Sigmoid colon (tissue), 7 donors: ENCODE data around the gene HOXB6. TPM values are rescaled to one million over a fixed set of nuclear protein-coding genes. Genes with fewer than 3 reads are reported as not detected.

Source experiments
- DNase-seq: peaks from one replicate; pipeline ENCODE4 v3.0.0-alpha.2; 2019
- H3K27ac ChIP-seq, 4 donors: fragments of 200-600 bp; sonication (generic); one replicate each; pipeline ENCODE4 v1.5.1; 2016 to 2019; ENCODE audit warnings: mild to moderate bottlenecking in 1 of 4
- H3K27me3 ChIP-seq, 3 donors: fragments of 200-600 bp; sonication (generic); one replicate each; pipeline ENCODE4 v1.5.1; 2019; ENCODE audit warnings: mild to moderate bottlenecking in 1 of 3
- H3K36me3 ChIP-seq, 4 donors: fragments of 200-600 bp; sonication (generic); one replicate each; pipeline ENCODE4 v1.5.1; 2016 to 2019
- H3K4me1 ChIP-seq, 4 donors: fragments of 200-600 bp; sonication (generic); one replicate each; pipeline ENCODE4 v1.5.1; 2017 to 2019
- H3K4me3 ChIP-seq, 4 donors: fragments of 200-600 bp; sonication (generic); one replicate each; pipeline ENCODE4 v1.5.1; 2017 to 2019; ENCODE audit warnings: mild to moderate bottlenecking in 2 of 4, moderate library complexity in 1 of 4
- H3K9me3 ChIP-seq, 4 donors: fragments of 200-600 bp in 3 of 4; sonication (generic) in 3 of 4; one replicate each; pipeline versions ENCODE4 v1.5.1 to v1.6.1; 2013 to 2019
- CTCF ChIP-seq, 4 experiments: fragments of 450-650 bp in 3 of 4; fragments of 200-600 bp in 1 of 4; IDR thresholded peaks; one replicate each; pipeline ENCODE4 v1.5.1; 2016 to 2019; ENCODE audit warnings: antibody characterized with exemption in 4 of 4, mild to moderate bottlenecking in 3 of 4, moderate library complexity in 2 of 4
- EP300 ChIP-seq, 4 donors: sonication (generic); formaldehyde crosslinking; IDR thresholded peaks; one replicate each; pipeline ENCODE4 v1.6.1; 2017; ENCODE audit warnings: antibody characterized with exemption in 4 of 4
- POLR2A ChIP-seq, 2 donors: fragments of 450-650 bp; IDR thresholded peaks; one replicate each; pipeline ENCODE4 v1.6.1; 2016; ENCODE audit warnings: antibody characterized with exemption in 2 of 2, mild to moderate bottlenecking in 2 of 2, moderate library complexity in 2 of 2
- POLR2AphosphoS5 ChIP-seq, 4 donors: sonication (generic); formaldehyde crosslinking; IDR thresholded peaks; one replicate each; pipeline ENCODE4 v1.6.1; 2017; ENCODE audit warnings: antibody characterized with exemption in 4 of 4
- WGBS, 2 donors: extraction: QIAGEN DNeasy Blood & Tissue Kit; methylation state at CpG; one replicate each; pipeline ENCODE4 v1.1.7; 2013; 5-methylcytosine and 5-hydroxymethylcytosine counted together
- intact Hi-C: fragments of 100-400 bp; cut with DNase I; formaldehyde crosslinking; loops from one replicate; pipeline ENCODE4 v1.15.1; 2023
- polyA plus RNA-seq, 3 donors: library from polyadenylated mRNA; stranded (reverse); fragments of 200-250 nt; gene quantifications; one replicate each; pipeline ENCODE4 v1.2.3, GENCODE V29; 2013
- total RNA-seq, 4 donors: library from RNA; depleted of rRNA; stranded (reverse); fragments of >200 nt; gene quantifications; one replicate each; pipeline ENCODE4 v1.1.0, GENCODE V29; 2016
- donor health status: healthy with polysubstance abuse.
- donor health status: Bipolar disorder and iron deficiency.
- donor health status: healthy.

Gene HOXB6
- total RNA-seq (10 to 100 TPM in 3 of 4 donors, 1 to 10 TPM in 1; 6.7 to 10.5 (median 10.3) TPM), polyA plus RNA-seq (10 to 100 TPM in 2 of 3 donors, 1 to 10 TPM in 1; 6.0 to 28.5 (median 10.2) TPM)

- DNase-seq, result no peak
- peaks cover 0 to 34% (median 7%) of the 10 kb centered on the region in 4 donors for H3K36me3 ChIP-seq
- TF ChIP-seq CTCF (IDR thresholded peaks at IDR 0.05), result peak in 1 of 4 experiments; percentile 13
- no peak for TF ChIP-seq EP300 (IDR thresholded peaks at IDR 0.05)
- TF ChIP-seq POLR2AphosphoS5 (IDR thresholded peaks at IDR 0.05), result peak in 3 of 4 donors; percentile 44 to 73 (median 62)
- peak in 1 of 2 donors; percentile 76 for TF ChIP-seq POLR2A (IDR thresholded peaks at IDR 0.05)
- peaks cover 0 to 14% (median 4%) of the 10 kb centered on the region in 3 donors for H3K27me3 ChIP-seq
- H3K4me3 ChIP-seq, result peak within 1 kb of the TSS; percentile 25 to 43 (median 38)
- peak within 1 kb of the TSS in 3 of 4 donors; percentile 62 to 99 (median 67) for H3K27ac ChIP-seq
- peaks cover 0 to 47% (median 34%) of the 10 kb centered on the region in 4 donors for H3K4me1 ChIP-seq
- intact Hi-C loops, result no loop called here
- 14 to 35% methylated on average over 16 of the region's 16 CpGs for WGBS, 2 donors
- no peaks in the 10 kb centered on the region for H3K9me3 ChIP-seq
Measured at GRCh38 chr17:48604770-48605329, at the start of gene HOXB6. HOXB6 (minus strand) TSS chr17:48604986; CDS start chr17:48598150, 6,836 bp downstream.

DNA sequence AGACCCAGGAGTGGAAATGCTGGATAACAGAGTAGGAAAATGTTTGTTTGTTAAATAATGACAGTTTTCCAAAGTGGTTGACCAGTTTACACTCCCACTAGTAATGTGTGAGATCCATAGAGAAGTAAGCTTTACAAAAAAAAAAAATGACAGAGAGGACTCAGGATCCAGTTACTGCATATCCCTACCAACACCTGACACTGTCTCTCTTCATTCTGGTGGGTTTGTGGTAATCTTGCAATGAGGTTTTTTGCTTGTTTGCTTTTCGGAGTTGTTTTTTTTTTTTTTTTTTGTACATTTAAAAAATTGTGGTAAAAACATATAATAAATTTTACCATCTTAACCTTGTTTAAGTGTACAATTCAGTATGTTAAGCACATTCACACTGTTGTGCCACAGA lies 45.0 kb upstream of the HOXB6 start:
- Histone ChIP-seq H3K36me3 (no peaks in the 10 kb centered on the region), H3K4me1 (peaks cover 0 to 19% (median 15%) of the 10 kb centered on the region in 4 donors), H3K4me3 (no peak overlapping the region), H3K9me3 (no peaks in the 10 kb centered on the region), H3K27me3 (peaks cover 31 to 60% (median 39%) of the 10 kb centered on the region in 3 donors), H3K27ac (no peak overlapping the region)
- no peak for TF ChIP-seq CTCF (IDR thresholded peaks at IDR 0.05)
- TF ChIP-seq EP300 (IDR thresholded peaks at IDR 0.05), result no peak
- no peak for TF ChIP-seq POLR2A (IDR thresholded peaks at IDR 0.05)
- no peak for DNase-seq
- intact Hi-C loops, result no loop called here
- WGBS, 2 donors, result 88 to 93% methylated on average over 1 of the region's 1 CpG

GRCh38 chr17:48647963-48648245 lies 43.1 kb upstream of the HOXB6 start:
- Histone ChIP-seq H3K27me3 (peaks cover 35 to 74% (median 58%) of the 10 kb centered on the region in 3 donors), H3K36me3 (no peaks in the 10 kb centered on the region), H3K4me1 (peaks cover 0 to 19% (median 15%) of the 10 kb centered on the region in 4 donors), H3K9me3 (no peaks in the 10 kb centered on the region), H3K27ac (no peak overlapping the region), H3K4me3 (peak overlapping the region in 1 of 4 donors; percentile 49)
- intact Hi-C loops, result no loop called here
- no peak for DNase-seq
- 73 to 82% methylated on average over 1 of the region's 1 CpG for WGBS, 2 donors
- no peak for TF ChIP-seq CTCF (IDR thresholded peaks at IDR 0.05)
- no peak for TF ChIP-seq POLR2A (IDR thresholded peaks at IDR 0.05)
- TF ChIP-seq POLR2AphosphoS5 (IDR thresholded peaks at IDR 0.05), result no peak
- no peak for TF ChIP-seq EP300 (IDR thresholded peaks at IDR 0.05)

GRCh38 chr17:48647103-48647962 lies 42.5 kb upstream of the HOXB6 start:
- DNase-seq, result no peak
- no peaks in the 10 kb centered on the region for H3K9me3 ChIP-seq
- peaks cover 39 to 80% (median 64%) of the 10 kb centered on the region in 3 donors for H3K27me3 ChIP-seq
- peaks cover 0 to 21% (median 15%) of the 10 kb centered on the region in 4 donors for H3K4me1 ChIP-seq
- TF ChIP-seq POLR2A (IDR thresholded peaks at IDR 0.05) (no peak), POLR2AphosphoS5 (IDR thresholded peaks at IDR 0.05) (no peak), CTCF (IDR thresholded peaks at IDR 0.05) (no peak), EP300 (IDR thresholded peaks at IDR 0.05) (no peak)
- 1 to 2% methylated on average over 30 of the region's 30 CpGs for WGBS, 2 donors
- peak overlapping the region; percentile 6 to 49 (median 42) for H3K4me3 ChIP-seq
- H3K36me3 ChIP-seq, result no peaks in the 10 kb centered on the region
- H3K27ac ChIP-seq, result peak overlapping the region in 1 of 4 donors; percentile 46
- intact Hi-C loops, result no loop called here
